ENCODE measurements around the gene THRSP. TPM values are rescaled to one million over a fixed set of nuclear protein-coding genes. Genes with fewer than 3 reads are reported as not detected.

THRSP gene
- total and polyA plus RNA-seq, 10 of the 15 experiments (the other 5 are each of a cell fraction or from before 2014, with no cell fraction given): 0.18 TPM; not detected in 9

DNA sequence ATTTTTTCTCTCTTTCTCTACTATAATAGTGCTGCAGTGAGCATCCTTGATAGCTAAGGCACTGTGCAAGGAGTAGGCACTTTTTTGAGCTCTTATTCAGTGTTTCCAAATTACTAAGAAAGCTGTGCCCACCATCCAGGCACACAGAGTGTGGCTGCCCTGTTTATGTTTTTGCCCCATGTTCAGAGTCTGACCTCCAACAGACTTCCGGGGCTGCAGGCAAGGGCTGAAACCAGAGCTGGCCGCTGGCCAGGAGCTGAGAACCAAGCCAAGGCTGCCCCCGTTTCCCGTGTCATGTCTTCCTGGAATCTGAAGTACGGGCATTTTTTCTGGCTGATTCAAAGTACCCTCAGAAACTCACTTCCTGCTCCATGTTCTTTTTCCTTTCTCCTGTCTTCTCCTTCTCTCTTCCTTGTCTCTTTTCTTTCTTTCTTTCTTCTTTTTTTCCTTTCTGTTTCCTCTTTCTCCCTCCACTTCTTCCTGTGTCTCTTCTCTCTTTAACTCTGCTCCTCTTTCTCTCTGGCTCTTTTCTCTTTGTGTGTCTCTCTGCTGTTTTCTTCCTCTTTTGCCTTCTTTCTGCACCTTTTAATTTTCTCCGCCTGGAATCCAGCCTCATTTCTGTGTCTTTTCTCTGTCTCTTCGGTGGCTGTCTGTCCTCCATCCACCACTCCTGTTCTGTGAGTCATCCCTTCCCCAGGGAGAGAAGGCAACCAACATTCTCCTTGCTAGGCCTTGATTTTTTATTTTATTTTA is 23.6 kb upstream of the THRSP start (continued):
- TF ChIP-seq, protein P1, sequence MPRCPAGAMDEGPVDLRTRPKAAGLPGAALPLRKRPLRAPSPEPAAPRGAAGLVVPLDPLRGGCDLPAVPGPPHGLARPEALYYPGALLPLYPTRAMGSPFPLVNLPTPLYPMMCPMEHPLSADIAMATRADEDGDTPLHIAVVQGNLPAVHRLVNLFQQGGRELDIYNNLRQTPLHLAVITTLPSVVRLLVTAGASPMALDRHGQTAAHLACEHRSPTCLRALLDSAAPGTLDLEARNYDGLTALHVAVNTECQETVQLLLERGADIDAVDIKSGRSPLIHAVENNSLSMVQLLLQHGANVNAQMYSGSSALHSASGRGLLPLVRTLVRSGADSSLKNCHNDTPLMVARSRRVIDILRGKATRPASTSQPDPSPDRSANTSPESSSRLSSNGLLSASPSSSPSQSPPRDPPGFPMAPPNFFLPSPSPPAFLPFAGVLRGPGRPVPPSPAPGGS (IDR thresholded peaks at IDR 0.05; ENCODE audit: borderline replicate concordance, insufficient read depth, low read depth, low read length, poor library complexity, severe bottlenecking): no peak
- TF ChIP-seq, protein P2, sequence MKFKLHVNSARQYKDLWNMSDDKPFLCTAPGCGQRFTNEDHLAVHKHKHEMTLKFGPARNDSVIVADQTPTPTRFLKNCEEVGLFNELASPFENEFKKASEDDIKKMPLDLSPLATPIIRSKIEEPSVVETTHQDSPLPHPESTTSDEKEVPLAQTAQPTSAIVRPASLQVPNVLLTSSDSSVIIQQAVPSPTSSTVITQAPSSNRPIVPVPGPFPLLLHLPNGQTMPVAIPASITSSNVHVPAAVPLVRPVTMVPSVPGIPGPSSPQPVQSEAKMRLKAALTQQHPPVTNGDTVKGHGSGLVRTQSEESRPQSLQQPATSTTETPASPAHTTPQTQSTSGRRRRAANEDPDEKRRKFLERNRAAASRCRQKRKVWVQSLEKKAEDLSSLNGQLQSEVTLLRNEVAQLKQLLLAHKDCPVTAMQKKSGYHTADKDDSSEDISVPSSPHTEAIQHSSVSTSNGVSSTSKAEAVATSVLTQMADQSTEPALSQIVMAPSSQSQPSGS (IDR thresholded peaks at IDR 0.05; ENCODE audit: low read length): no peak
- no peak for TF ChIP-seq CHD2 (IDR thresholded peaks at IDR 0.05; ENCODE audit: borderline replicate concordance, low read depth, low read length)
- no peak for TF ChIP-seq ZSCAN29 (IDR thresholded peaks at IDR 0.05)
- TF ChIP-seq, protein P3, sequence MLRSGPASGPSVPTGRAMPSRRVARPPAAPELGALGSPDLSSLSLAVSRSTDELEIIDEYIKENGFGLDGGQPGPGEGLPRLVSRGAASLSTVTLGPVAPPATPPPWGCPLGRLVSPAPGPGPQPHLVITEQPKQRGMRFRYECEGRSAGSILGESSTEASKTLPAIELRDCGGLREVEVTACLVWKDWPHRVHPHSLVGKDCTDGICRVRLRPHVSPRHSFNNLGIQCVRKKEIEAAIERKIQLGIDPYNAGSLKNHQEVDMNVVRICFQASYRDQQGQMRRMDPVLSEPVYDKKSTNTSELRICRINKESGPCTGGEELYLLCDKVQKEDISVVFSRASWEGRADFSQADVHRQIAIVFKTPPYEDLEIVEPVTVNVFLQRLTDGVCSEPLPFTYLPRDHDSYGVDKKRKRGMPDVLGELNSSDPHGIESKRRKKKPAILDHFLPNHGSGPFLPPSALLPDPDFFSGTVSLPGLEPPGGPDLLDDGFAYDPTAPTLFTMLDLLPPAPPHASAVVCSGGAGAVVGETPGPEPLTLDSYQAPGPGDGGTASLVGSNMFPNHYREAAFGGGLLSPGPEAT (IDR thresholded peaks at IDR 0.05; ENCODE audit: low read depth): 0 out of 2 replicates have a peak, but pooled peaks have one; percentile 23
- TF ChIP-seq, protein P4, sequence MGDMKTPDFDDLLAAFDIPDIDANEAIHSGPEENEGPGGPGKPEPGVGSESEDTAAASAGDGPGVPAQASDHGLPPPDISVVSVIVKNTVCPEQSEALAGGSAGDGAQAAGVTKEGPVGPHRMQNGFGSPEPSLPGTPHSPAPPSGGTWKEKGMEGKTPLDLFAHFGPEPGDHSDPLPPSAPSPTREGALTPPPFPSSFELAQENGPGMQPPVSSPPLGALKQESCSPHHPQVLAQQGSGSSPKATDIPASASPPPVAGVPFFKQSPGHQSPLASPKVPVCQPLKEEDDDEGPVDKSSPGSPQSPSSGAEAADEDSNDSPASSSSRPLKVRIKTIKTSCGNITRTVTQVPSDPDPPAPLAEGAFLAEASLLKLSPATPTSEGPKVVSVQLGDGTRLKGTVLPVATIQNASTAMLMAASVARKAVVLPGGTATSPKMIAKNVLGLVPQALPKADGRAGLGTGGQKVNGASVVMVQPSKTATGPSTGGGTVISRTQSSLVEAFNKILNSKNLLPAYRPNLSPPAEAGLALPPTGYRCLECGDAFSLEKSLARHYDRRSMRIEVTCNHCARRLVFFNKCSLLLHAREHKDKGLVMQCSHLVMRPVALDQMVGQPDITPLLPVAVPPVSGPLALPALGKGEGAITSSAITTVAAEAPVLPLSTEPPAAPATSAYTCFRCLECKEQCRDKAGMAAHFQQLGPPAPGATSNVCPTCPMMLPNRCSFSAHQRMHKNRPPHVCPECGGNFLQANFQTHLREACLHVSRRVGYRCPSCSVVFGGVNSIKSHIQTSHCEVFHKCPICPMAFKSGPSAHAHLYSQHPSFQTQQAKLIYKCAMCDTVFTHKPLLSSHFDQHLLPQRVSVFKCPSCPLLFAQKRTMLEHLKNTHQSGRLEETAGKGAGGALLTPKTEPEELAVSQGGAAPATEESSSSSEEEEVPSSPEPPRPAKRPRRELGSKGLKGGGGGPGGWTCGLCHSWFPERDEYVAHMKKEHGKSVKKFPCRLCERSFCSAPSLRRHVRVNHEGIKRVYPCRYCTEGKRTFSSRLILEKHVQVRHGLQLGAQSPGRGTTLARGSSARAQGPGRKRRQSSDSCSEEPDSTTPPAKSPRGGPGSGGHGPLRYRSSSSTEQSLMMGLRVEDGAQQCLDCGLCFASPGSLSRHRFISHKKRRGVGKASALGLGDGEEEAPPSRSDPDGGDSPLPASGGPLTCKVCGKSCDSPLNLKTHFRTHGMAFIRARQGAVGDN (IDR thresholded peaks at IDR 0.05): peak; percentile 64; the same call in 1 of the 2 replicates
- 0 out of 2 replicates have a peak, but pooled peaks have one; percentile 23 for TF ChIP-seq MTA2 (IDR thresholded peaks at IDR 0.05; ENCODE audit: low read depth)
- TF ChIP-seq FOXK2 (IDR thresholded peaks at IDR 0.05): no peak
- no peak for TF ChIP-seq TARDBP (IDR thresholded peaks at IDR 0.05; ENCODE audit: borderline replicate concordance)
- no peak for TF ChIP-seq MEF2A (IDR thresholded peaks at IDR 0.05; ENCODE audit: insufficient read depth, low read depth, low read length)
- TF ChIP-seq YY1 (IDR thresholded peaks at IDR 0.05; ENCODE audit: low read depth, low read length): 0 out of 2 replicates have a peak, but pooled peaks have one; percentile 36
- TF ChIP-seq RCOR1 (conservative IDR thresholded peaks at IDR 0.05; ENCODE audit: low read depth, low read length): no peak
- no peak for TF ChIP-seq CREM (IDR thresholded peaks at IDR 0.05; ENCODE audit: low read depth)
- peak; percentile 21 to 61; a peak in 3 of 4 replicates for TF ChIP-seq IKZF2 (IDR thresholded peaks at IDR 0.05)
- TF ChIP-seq SREBF1 (IDR thresholded peaks at IDR 0.05; ENCODE audit: low read length): no peak
- TF ChIP-seq, protein P5, sequence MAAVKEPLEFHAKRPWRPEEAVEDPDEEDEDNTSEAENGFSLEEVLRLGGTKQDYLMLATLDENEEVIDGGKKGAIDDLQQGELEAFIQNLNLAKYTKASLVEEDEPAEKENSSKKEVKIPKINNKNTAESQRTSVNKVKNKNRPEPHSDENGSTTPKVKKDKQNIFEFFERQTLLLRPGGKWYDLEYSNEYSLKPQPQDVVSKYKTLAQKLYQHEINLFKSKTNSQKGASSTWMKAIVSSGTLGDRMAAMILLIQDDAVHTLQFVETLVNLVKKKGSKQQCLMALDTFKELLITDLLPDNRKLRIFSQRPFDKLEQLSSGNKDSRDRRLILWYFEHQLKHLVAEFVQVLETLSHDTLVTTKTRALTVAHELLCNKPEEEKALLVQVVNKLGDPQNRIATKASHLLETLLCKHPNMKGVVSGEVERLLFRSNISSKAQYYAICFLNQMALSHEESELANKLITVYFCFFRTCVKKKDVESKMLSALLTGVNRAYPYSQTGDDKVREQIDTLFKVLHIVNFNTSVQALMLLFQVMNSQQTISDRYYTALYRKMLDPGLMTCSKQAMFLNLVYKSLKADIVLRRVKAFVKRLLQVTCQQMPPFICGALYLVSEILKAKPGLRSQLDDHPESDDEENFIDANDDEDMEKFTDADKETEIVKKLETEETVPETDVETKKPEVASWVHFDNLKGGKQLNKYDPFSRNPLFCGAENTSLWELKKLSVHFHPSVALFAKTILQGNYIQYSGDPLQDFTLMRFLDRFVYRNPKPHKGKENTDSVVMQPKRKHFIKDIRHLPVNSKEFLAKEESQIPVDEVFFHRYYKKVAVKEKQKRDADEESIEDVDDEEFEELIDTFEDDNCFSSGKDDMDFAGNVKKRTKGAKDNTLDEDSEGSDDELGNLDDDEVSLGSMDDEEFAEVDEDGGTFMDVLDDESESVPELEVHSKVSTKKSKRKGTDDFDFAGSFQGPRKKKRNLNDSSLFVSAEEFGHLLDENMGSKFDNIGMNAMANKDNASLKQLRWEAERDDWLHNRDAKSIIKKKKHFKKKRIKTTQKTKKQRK (IDR thresholded peaks at IDR 0.05; ENCODE audit: low read depth, low read length): no peak

Data from GM12878 (cell line).